ENCODE measurements around the gene ABCA2. TPM values are rescaled to one million over a fixed set of nuclear protein-coding genes. Genes with fewer than 3 reads are reported as not detected.

The ABCA2 gene
- total RNA-seq, 1 experiment from 2014 or later, result 19.2 TPM

GRCh38 chr9:137012694-137013570 lies 15.1 kb downstream of the ABCA2 start:
- ChIA-PET POLR2A (interaction anchor here (0.6 kb wide), 1 partner anchor 361 kb away, joined by 3 read pairs; no protein-coding TSS in a partner anchor), CTCF (interaction anchor here (0.5 to 3.3 kb wide), 3 partner anchors 22 to 120 kb away, joined by 3 to 14 read pairs (median 4); no protein-coding TSS in a partner anchor)
- ATAC-seq, result peak; percentile 65
- Mint-ChIP-seq H3K9me3 (no peaks in the 10 kb centered on the region), H3K27me3 (ENCODE audit: low read depth) (no peaks in the 10 kb centered on the region), H3K36me3 (peaks cover 9% of the 10 kb centered on the region), H3K27ac (no peak overlapping the region), H3K4me3 (no peak overlapping the region), H3K4me1 (no peaks in the 10 kb centered on the region)
- TF ChIP-seq NFATC4 (CRISPR knock-in tag; IDR thresholded peaks at IDR 0.05) (no peak), ZNF396 (CRISPR knock-in tag; IDR thresholded peaks at IDR 0.05; ENCODE audit: borderline replicate concordance) (no peak), EMX1 (CRISPR knock-in tag; IDR thresholded peaks at IDR 0.05) (no peak), TEAD1 (CRISPR knock-in tag; IDR thresholded peaks at IDR 0.05) (no peak), GRHL2 (CRISPR knock-in tag; IDR thresholded peaks at IDR 0.05; ENCODE audit: insufficient replicate concordance, severe bottlenecking) (no peak), AR (CRISPR knock-in tag; IDR thresholded peaks at IDR 0.05) (no peak), AFF4 (CRISPR knock-in tag; IDR thresholded peaks at IDR 0.05; ENCODE audit: borderline replicate concordance) (no peak), ELF4 (CRISPR knock-in tag; IDR thresholded peaks at IDR 0.05; ENCODE audit: low read depth) (no peak), ESRRA (CRISPR knock-in tag; IDR thresholded peaks at IDR 0.05; ENCODE audit: borderline replicate concordance) (no peak), KAT7 (CRISPR knock-in tag; IDR thresholded peaks at IDR 0.05; ENCODE audit: borderline replicate concordance) (no peak), ZNF425 (CRISPR knock-in tag; conservative IDR thresholded peaks at IDR 0.05) (no peak), NR3C1 (CRISPR knock-in tag; conservative IDR thresholded peaks at IDR 0.05; ENCODE audit: low read depth) (no peak), ZBTB21 (CRISPR knock-in tag; IDR thresholded peaks at IDR 0.05; ENCODE audit: borderline replicate concordance) (no peak), ZNF263 (CRISPR knock-in tag; IDR thresholded peaks at IDR 0.05; ENCODE audit: low read depth) (no peak), ZNF121 (CRISPR knock-in tag; IDR thresholded peaks at IDR 0.05) (no peak), FOXP1 (CRISPR knock-in tag; IDR thresholded peaks at IDR 0.05; ENCODE audit: borderline replicate concordance) (no peak)
- TF ChIP-seq, protein P1, sequence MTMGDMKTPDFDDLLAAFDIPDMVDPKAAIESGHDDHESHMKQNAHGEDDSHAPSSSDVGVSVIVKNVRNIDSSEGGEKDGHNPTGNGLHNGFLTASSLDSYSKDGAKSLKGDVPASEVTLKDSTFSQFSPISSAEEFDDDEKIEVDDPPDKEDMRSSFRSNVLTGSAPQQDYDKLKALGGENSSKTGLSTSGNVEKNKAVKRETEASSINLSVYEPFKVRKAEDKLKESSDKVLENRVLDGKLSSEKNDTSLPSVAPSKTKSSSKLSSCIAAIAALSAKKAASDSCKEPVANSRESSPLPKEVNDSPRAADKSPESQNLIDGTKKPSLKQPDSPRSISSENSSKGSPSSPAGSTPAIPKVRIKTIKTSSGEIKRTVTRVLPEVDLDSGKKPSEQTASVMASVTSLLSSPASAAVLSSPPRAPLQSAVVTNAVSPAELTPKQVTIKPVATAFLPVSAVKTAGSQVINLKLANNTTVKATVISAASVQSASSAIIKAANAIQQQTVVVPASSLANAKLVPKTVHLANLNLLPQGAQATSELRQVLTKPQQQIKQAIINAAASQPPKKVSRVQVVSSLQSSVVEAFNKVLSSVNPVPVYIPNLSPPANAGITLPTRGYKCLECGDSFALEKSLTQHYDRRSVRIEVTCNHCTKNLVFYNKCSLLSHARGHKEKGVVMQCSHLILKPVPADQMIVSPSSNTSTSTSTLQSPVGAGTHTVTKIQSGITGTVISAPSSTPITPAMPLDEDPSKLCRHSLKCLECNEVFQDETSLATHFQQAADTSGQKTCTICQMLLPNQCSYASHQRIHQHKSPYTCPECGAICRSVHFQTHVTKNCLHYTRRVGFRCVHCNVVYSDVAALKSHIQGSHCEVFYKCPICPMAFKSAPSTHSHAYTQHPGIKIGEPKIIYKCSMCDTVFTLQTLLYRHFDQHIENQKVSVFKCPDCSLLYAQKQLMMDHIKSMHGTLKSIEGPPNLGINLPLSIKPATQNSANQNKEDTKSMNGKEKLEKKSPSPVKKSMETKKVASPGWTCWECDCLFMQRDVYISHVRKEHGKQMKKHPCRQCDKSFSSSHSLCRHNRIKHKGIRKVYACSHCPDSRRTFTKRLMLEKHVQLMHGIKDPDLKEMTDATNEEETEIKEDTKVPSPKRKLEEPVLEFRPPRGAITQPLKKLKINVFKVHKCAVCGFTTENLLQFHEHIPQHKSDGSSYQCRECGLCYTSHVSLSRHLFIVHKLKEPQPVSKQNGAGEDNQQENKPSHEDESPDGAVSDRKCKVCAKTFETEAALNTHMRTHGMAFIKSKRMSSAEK (CRISPR knock-in tag; IDR thresholded peaks at IDR 0.05; ENCODE audit: borderline replicate concordance), result no peak
- TF ChIP-seq, protein P2, sequence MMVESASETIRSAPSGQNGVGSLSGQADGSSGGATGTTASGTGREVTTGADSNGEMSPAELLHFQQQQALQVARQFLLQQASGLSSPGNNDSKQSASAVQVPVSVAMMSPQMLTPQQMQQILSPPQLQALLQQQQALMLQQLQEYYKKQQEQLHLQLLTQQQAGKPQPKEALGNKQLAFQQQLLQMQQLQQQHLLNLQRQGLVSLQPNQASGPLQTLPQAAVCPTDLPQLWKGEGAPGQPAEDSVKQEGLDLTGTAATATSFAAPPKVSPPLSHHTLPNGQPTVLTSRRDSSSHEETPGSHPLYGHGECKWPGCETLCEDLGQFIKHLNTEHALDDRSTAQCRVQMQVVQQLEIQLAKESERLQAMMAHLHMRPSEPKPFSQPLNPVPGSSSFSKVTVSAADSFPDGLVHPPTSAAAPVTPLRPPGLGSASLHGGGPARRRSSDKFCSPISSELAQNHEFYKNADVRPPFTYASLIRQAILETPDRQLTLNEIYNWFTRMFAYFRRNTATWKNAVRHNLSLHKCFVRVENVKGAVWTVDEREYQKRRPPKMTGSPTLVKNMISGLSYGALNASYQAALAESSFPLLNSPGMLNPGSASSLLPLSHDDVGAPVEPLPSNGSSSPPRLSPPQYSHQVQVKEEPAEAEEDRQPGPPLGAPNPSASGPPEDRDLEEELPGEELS (CRISPR knock-in tag; IDR thresholded peaks at IDR 0.05), result no peak
- TF ChIP-seq, protein P3, sequence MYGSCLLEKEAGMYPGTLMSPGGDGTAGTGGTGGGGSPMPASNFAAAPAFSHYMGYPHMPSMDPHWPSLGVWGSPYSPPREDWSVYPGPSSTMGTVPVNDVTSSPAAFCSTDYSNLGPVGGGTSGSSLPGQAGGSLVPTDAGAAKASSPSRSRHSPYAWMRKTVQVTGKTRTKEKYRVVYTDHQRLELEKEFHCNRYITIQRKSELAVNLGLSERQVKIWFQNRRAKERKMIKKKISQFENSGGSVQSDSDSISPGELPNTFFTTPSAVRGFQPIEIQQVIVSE (CRISPR knock-in tag; IDR thresholded peaks at IDR 0.05; ENCODE audit: borderline replicate concordance), result no peak
- peak; percentile 70 for DNase-seq (ENCODE audit: low spot score)
